Stimulated activated effector memory CD8-positive, alpha-beta T cell treated with anti-CD3 and anti-CD28 coated beads, Interleukin-12 subunit alpha, Interleukin-12 subunit beta, amount 100 ng/mL, for 72 hours (primary cell): ENCODE measurements around the gene DNMT3B.

Source experiments
- ATAC-seq: fragments of 150-1000 bp; cut with Tn5 transposase; 2 replicates; pipeline ENCODE4 v1.10.0; 2021
- DNase-seq, 2 donors: peaks; one replicate each; pipeline ENCODE4 v3.0.0; 2021 to 2022; ENCODE audit warnings: low spot score in 2 of 2
- H3K27ac Mint-ChIP-seq: one replicate; pipeline ENCODE4 v1.8.0; 2022; ENCODE audit warnings: mild to moderate bottlenecking, mixed read lengths
- H3K36me3 Mint-ChIP-seq: one replicate; pipeline ENCODE4 v1.8.0; 2022; ENCODE audit warnings: mild to moderate bottlenecking, mixed read lengths
- H3K4me1 Mint-ChIP-seq: one replicate; pipeline ENCODE4 v1.8.0; 2022; ENCODE audit warnings: mixed read lengths
- H3K4me3 Mint-ChIP-seq: one replicate; pipeline ENCODE4 v1.8.0; 2022; ENCODE audit warnings: mild to moderate bottlenecking, mixed read lengths
- H3K9me3 Mint-ChIP-seq: one replicate; pipeline ENCODE4 v1.8.0; 2022; ENCODE audit warnings: mixed read lengths

Gene DNMT3B

DNA sequence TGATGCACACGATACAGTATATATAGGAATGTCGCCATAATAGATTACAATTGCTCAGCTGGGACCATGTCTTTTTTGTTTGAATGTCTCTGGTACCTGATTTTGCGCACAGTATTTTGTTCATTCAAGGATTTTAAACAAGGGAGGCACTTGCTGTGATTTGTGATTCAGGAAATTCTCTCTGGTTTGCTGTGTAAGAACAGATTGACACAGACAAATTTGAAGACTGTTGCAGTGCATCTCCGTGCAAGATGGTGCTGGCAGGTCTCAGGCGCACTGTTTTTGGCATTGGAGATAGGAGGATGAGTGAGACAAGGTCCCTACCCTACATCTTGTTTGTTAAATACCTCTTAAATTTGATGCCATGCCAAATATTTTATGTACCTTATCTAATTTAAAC, 60.0 kb downstream of the DNMT3B start:
- Mint-ChIP-seq H3K27ac (peak overlapping the region; percentile 92), H3K9me3 (no peaks in the 10 kb centered on the region), H3K36me3 (peaks cover 54% of the 10 kb centered on the region), H3K4me1 (peaks cover 41% of the 10 kb centered on the region), H3K4me3 (peak overlapping the region; percentile 85)
- DNase-seq (no peak), ATAC-seq (no peak)

DNA sequence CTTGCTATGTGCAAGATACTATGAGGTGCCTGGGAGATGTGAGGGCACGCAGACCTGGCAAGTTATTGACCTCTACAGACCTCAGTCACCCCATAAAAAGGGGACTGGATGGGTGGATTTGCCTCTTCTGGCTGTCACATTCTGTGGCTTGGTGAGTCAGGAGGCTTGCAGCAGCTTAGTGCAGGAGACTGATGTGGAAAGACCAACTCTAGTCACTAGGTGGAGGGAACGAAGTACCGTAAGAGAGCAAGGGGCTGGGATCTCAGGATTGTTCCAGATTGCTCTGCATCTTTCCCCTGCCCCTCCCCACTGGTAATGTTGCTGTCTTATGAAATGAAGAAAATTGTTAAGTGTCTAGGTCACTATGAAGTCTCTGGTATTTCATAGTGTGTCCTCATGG, 60.9 kb downstream of the DNMT3B start:
- DNase-seq (peak in 1 of 2 donors; percentile 12), ATAC-seq (peak; percentile 20)
- Mint-ChIP-seq H3K4me1 (peaks cover 46% of the 10 kb centered on the region), H3K9me3 (no peaks in the 10 kb centered on the region), H3K4me3 (peak overlapping the region; percentile 21), H3K27ac (peak overlapping the region; percentile 71), H3K36me3 (peaks cover 62% of the 10 kb centered on the region)

DNA sequence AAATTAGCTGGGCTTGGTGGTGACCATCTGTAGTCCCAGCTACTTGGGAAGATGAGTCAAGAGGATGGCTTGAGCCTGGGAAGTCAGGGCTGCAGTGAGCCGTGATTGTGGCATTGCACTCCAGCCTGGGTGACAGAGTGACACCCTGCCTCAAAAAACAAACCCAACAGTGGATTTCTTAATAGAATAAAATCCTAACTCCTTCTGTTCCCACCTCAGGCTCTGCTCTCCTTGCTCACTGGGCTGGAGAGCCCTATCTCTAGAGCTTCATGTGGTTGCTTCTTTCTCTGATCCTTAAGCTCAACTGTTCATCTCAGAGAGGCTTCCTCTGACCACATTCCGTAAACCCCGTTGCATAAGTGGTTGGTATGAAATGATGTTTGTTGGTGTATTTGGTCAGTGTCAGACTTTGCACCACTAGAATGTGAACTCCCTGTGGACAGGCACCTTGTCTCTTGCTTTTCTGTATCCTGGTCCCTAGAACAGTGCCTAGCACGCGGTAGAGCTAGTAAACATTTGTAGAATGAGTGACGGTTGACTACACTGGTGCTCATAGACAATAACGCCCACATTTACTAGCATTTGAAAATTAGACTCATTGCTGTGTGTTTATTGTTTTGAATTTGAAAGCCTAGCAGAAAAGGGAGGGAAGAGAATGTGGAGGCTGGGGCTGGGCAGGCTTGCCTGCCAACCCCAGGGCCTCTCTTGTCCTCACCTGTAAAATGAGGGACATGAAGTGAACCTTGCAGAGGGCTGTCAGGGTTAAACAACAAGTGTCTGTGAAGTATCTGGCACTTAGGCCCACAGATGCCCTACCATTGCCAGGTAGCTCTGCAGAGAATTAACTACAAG, 61.8 kb downstream of the DNMT3B start:
- ATAC-seq (no peak), DNase-seq (no peak)
- peak overlapping the region; percentile 21 for H3K4me3 Mint-ChIP-seq
- H3K9me3 Mint-ChIP-seq = no peaks in the 10 kb centered on the region
- H3K36me3 Mint-ChIP-seq = peaks cover 70% of the 10 kb centered on the region
- peak overlapping the region; percentile 71 for H3K27ac Mint-ChIP-seq
- H3K4me1 Mint-ChIP-seq = peaks cover 50% of the 10 kb centered on the region

DNA sequence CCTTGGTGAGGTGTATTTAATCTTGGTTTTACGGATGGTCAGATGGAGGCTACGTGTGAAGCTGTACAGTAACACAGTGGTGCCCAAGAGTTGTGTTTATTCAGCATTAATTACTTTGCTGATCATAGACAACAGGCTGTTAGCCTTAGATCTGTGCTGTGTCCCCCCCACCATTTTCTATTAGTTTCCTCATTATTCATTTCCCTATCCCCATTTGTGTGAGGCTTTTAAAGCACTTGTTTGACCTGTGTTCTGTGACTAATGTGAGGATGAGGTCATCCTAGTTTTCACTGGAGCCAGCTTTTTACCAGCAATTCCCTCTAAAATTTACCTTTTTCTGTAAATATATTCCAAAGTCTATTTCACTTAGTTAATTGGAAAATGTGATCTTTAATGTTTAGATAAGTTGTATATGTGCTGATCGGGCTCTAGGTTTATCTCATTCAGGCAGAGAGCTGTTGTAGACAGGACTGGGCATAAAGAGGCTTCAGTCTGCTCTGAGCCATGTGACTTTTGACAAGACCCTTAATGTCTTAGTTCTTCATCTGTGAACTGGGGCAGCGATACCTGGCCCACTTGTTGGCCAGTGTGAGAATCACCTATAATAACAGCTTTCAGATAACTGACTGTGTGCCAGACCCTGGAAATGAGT, 66.0 kb downstream of the DNMT3B start:
- DNase-seq (no peak), ATAC-seq (no peak)
- no peak overlapping the region for H3K4me3 Mint-ChIP-seq
- H3K9me3 Mint-ChIP-seq = no peaks in the 10 kb centered on the region
- peak overlapping the region; percentile 20 for H3K27ac Mint-ChIP-seq
- peaks cover 48% of the 10 kb centered on the region for H3K4me1 Mint-ChIP-seq
- H3K36me3 Mint-ChIP-seq = peaks cover 88% of the 10 kb centered on the region

DNA sequence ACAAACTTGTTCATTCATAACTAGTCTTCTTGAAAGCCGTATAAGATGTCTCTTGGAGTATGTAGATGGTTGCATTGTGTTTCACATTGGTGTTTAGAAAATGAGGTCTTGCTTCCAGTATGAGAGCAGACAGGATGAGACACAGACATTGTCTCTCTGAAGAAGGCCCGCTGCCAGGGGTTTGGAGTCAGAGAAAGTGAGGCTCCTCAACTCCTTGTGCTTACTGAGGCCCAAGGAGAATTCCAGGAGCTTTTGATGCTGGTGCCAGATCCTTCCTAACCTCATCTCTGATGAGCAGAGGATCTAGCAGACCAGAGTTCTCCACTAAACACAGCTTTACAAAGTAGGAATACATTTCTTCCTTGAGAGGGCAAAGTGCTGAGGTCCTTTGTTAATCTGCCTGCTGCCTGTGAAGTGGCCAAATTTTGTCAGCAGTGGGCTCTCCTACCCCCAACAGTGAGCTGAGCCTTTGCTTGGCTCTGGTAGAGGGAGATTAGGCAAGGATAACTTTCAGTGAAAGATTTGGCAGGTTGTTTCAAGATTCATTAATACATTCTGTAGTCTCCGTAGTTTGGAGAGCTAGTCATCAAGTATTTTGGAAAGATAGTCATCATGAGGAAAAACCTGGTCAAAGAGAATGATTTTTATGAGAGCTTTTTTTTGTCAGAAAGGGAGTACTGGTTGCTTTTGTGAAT, 67.3 kb downstream of the DNMT3B start:
- H3K36me3 Mint-ChIP-seq = peaks cover 97% of the 10 kb centered on the region
- no peak for ATAC-seq
- no peak for DNase-seq
- no peaks in the 10 kb centered on the region for H3K9me3 Mint-ChIP-seq
- peak overlapping the region; percentile 73 for H3K27ac Mint-ChIP-seq
- no peak overlapping the region for H3K4me3 Mint-ChIP-seq
- H3K4me1 Mint-ChIP-seq = peaks cover 37% of the 10 kb centered on the region

DNA sequence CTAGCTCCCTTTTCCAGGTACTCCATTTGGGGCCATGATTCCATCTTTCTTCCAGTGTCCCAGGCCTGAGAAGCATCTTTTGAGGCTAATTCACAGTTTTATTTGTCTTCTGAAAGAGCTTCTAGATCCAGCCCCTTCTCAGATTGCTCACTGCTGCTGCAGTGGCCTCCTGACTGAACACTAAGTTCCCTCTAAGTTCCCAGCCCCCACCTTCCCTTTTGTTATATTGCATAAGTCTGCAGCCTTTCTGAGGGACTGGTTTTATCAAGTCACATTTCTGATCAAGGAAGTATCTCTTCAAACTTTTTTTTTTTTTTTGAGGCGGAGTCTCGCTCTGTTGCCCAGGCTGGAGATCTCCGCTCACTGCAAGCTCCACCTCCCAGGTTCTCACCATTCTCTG, 68.3 kb downstream of the DNMT3B start:
- Mint-ChIP-seq H3K4me3 (no peak overlapping the region), H3K36me3 (peaks cover 98% of the 10 kb centered on the region), H3K4me1 (peaks cover 37% of the 10 kb centered on the region), H3K9me3 (no peaks in the 10 kb centered on the region), H3K27ac (peak overlapping the region; percentile 73)
- ATAC-seq (no peak), DNase-seq (no peak)

DNA sequence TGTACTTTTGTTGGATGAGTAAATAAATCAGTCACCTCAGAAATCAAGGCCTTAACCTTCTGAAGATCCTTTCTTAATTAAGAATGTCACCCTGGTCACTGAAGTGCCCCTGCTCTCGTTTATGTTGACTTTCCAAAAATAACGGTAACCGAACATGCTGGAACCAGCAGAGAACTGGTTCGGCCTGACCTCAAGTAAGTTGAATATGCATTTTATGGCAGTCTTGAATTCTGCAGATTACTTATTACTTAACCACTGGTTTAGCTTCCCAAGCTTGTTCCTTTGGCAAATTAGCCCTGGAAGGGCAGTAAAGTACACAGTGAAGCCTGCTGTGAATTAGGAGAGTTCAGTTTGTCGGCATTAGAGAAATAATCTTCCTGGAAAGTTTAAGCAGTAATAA, 69.8 kb downstream of the DNMT3B start:
- Mint-ChIP-seq H3K4me1 (peaks cover 37% of the 10 kb centered on the region), H3K9me3 (no peaks in the 10 kb centered on the region), H3K4me3 (peak overlapping the region; percentile 8), H3K36me3 (peaks cover 98% of the 10 kb centered on the region), H3K27ac (peak overlapping the region; percentile 60)
- no peak for DNase-seq
- no peak for ATAC-seq

DNA sequence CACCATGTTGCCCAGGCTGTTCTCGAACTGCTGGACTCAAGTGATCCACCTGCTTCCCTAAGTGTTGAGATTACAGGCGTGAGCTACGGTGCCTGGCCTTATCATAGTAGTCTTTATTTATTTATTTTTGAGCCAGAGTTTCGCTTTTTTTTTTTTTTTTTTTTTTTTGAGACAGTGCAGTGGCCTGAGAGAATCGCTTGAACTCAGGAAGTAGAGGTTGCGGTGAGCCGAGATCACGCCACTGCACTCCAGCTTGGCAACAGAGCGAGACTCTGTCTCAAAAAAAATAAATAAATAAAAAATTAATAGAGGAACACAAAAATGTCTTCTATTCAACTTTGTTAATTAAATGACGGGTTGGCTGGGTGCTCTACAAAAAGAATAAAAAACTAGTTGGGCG, 70.5 kb downstream of the DNMT3B start:
- H3K4me3 Mint-ChIP-seq = peak overlapping the region; percentile 8
- peak overlapping the region; percentile 60 for H3K27ac Mint-ChIP-seq
- ATAC-seq (peak; percentile 34), DNase-seq (no peak)
- peaks cover 36% of the 10 kb centered on the region for H3K4me1 Mint-ChIP-seq
- peaks cover 98% of the 10 kb centered on the region for H3K36me3 Mint-ChIP-seq
- no peaks in the 10 kb centered on the region for H3K9me3 Mint-ChIP-seq

DNA sequence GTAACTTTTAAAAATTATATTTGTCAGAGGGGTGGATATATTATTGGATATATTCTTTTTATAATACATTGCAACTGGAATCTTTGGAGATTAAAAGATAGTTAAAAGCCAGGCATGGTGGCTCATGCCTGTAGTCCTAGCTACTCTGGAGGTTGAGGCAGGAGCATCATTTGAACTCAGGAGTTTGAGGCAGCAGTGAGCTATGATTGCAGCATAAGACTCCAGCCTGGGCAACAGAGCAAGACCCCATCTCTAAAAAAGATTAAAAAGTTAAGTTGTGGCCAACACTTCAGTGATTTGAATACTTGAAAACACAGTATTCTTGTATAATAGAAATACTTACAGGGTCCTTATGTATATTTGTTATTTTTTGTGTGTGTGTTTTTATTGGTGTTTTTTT, 72.8 kb downstream of the DNMT3B start:
- H3K4me1 Mint-ChIP-seq = peaks cover 38% of the 10 kb centered on the region
- H3K9me3 Mint-ChIP-seq = no peaks in the 10 kb centered on the region
- H3K27ac Mint-ChIP-seq = no peak overlapping the region
- DNase-seq (no peak), ATAC-seq (no peak)
- no peak overlapping the region for H3K4me3 Mint-ChIP-seq
- peaks cover 100% of the 10 kb centered on the region for H3K36me3 Mint-ChIP-seq

DNA sequence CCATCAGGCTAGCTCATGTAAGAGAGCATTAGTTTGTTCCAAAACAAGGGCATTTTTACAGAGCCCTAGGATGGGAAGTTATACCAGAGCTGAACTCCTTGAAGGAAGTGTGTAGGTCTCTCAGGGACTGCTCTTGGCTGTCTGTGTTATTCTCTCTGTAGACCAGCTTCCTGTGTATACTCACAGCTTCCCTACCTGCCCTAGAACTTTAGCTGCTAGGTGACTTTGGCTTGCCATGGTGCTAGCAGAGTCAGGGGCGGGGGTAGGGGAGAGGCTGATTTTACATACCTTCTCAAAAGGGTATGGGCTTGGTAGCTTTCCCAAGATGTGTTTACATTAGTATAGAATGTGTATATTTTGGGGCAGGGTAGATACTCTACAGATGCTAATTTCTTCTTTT, 75.0 kb downstream of the DNMT3B start:
- Mint-ChIP-seq H3K36me3 (peaks cover 100% of the 10 kb centered on the region), H3K4me1 (peaks cover 34% of the 10 kb centered on the region)
- DNase-seq = no peak

DNA sequence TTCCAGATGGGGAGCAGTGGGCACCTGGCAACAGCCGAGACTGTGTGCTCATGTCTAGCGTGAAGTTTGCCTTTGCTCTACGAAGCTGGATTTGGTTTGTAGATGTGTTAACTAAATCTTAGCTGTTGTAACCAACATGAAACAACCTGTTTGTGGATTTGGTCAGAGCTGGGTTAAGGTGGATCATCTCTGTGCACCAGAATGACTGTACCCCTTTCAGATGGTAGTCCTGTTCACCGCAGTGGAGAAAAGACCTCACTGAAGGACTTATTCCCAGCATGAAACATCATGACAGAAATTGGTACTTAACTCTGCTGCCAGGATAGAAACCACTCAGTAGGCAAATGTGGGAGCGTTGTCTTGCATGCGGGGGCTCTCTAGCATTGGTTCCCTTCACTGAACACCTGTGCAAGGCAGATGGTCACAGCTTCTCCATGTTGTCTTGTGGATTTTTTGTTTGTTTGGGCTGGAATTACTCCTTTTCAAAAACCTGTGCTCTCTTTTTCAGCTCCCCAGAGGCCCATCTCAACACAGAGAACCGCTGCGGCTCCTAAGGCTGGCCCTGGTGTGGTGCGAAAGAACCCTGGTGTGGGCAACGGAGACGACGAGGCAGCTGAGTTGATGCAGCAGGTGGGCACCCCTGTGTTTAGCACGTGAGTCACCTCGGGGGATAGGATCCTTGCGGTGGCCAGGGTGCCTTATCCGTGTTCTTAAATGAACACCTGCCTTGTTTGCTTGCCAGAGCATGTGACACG, 77.2 kb downstream of the DNMT3B start:
- DNase-seq (peak in 1 of 2 donors; percentile 66), ATAC-seq (peak; percentile 98)
- H3K27ac Mint-ChIP-seq = peak overlapping the region; percentile 36
- H3K9me3 Mint-ChIP-seq = no peaks in the 10 kb centered on the region
- H3K4me1 Mint-ChIP-seq = peaks cover 31% of the 10 kb centered on the region
- no peak overlapping the region for H3K4me3 Mint-ChIP-seq
- peaks cover 100% of the 10 kb centered on the region for H3K36me3 Mint-ChIP-seq

More for the DNA sequence above, 75.0 kb downstream of the DNMT3B start:
- Mint-ChIP-seq H3K27ac (no peak overlapping the region), H3K9me3 (no peaks in the 10 kb centered on the region), H3K4me3 (no peak overlapping the region)
- no peak for ATAC-seq

DNA sequence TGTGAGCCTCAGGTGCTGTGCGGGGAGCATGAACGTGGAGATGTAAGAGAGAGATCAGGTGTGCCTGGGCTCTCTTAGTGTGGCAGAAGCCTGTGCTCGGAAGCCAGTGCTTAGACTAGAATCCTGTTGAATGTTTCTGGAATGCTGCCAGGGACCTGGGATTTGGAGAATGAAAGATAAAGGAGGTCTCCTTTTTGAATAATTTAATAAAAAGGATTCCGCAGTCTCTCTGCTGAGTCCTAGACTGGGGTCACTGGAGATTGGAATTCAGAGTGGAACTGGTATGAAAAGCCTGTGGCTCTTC, 77.7 kb downstream of the DNMT3B start:
- DNase-seq (no peak), ATAC-seq (no peak)
- peak overlapping the region; percentile 36 for H3K27ac Mint-ChIP-seq
- peaks cover 100% of the 10 kb centered on the region for H3K36me3 Mint-ChIP-seq
- H3K4me1 Mint-ChIP-seq = peaks cover 36% of the 10 kb centered on the region
- H3K9me3 Mint-ChIP-seq = no peaks in the 10 kb centered on the region
- no peak overlapping the region for H3K4me3 Mint-ChIP-seq

DNA sequence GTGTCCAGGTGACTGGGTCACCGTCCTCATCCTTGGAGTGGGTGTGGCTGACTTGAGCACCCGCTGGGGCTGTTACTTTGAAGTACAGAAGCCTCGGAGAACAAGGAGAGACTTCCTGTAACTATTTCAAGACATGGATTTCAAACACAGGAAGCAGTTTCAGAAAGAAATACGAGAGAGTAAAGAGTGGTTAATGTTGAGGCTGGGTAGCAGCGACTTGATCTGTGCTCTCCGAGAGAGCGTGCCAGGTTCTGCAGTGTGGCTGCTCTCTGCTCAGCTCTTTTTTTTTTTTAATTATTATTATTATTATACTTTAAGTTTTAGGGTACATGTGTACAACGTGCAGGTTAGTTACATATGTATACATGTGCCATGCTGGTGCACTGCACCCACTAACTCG, 79.0 kb downstream of the DNMT3B start:
- Mint-ChIP-seq H3K27ac (peak overlapping the region; percentile 78), H3K9me3 (no peaks in the 10 kb centered on the region), H3K4me3 (no peak overlapping the region), H3K36me3 (peaks cover 99% of the 10 kb centered on the region), H3K4me1 (peaks cover 36% of the 10 kb centered on the region)
- ATAC-seq (no peak), DNase-seq (no peak)

DNA sequence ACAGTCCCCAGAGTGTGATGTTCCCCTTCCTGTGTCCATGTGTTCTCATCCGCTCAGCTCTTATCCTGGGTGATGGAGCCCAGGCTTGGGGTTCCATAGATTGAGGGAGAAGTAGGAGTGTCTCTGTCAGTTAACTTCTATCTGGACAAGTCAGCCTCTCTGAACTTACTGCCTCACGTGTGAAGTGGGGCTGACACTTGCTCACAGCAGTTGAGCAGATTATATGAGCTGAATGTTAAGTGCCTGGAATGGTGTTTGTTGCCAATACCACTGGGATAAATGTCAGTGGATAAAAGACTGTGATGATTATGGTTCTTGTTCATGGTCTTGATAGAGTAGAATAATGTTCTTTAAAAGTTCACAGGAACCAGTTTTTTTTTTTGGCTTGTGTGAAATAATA, 79.4 kb downstream of the DNMT3B start:
- peaks cover 99% of the 10 kb centered on the region for H3K36me3 Mint-ChIP-seq
- no peak overlapping the region for H3K4me3 Mint-ChIP-seq
- ATAC-seq (no peak), DNase-seq (no peak)
- H3K4me1 Mint-ChIP-seq = peaks cover 36% of the 10 kb centered on the region
- H3K27ac Mint-ChIP-seq = no peak overlapping the region
- H3K9me3 Mint-ChIP-seq = no peaks in the 10 kb centered on the region
